ENCODE results near the gene NOL7. TPM values are rescaled to one million over a fixed set of nuclear protein-coding genes. Genes with fewer than 3 reads are reported as not detected.

NOL7 gene
- total and polyA plus RNA-seq, 2 of the 13 experiments (the other 11 are each of a cell fraction or from before 2014, with no cell fraction given): 37.8 to 186 TPM

DNA sequence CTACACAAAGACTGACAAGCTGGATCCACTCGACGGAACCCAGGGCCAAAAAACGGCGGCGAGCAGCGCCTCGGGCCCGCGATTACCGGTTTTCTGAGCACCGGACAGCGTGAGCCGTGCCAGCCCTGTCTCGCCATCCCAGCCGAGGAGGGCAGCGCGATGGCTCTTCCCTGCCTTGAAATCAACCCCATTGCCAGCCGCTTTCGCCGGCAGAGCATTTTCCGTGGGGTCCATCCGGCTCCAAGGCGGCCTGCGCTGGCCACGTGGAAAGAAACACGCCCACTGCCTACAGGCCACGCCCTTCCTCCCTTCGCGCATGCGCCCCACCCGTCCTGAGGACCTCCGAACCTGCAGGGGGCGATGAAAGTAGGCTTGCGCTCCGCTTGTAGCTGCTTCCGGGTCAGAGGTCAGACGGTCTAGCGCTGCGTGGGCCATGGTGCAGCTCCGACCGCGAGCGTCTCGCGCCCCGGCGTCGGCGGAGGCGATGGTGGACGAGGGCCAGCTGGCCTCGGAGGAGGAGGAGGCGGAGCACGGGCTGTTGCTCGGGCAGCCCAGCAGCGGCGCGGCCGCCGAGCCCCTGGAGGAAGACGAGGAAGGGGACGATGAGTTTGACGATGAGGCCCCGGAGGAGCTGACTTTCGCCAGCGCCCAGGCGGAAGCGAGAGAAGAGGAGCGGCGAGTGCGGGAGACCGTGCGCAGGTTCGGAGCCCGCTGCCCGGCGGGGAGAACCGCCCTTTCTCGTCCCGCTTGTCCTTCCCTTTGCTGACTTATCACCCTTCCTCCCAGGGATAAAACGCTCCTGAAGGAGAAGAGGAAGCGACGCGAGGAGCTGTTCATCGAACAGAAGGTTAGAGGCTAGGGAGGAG, at the start of gene NOL7 (continued):
- TF ChIP-seq, protein P1, sequence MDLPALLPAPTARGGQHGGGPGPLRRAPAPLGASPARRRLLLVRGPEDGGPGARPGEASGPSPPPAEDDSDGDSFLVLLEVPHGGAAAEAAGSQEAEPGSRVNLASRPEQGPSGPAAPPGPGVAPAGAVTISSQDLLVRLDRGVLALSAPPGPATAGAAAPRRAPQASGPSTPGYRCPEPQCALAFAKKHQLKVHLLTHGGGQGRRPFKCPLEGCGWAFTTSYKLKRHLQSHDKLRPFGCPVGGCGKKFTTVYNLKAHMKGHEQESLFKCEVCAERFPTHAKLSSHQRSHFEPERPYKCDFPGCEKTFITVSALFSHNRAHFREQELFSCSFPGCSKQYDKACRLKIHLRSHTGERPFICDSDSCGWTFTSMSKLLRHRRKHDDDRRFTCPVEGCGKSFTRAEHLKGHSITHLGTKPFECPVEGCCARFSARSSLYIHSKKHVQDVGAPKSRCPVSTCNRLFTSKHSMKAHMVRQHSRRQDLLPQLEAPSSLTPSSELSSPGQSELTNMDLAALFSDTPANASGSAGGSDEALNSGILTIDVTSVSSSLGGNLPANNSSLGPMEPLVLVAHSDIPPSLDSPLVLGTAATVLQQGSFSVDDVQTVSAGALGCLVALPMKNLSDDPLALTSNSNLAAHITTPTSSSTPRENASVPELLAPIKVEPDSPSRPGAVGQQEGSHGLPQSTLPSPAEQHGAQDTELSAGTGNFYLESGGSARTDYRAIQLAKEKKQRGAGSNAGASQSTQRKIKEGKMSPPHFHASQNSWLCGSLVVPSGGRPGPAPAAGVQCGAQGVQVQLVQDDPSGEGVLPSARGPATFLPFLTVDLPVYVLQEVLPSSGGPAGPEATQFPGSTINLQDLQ (CRISPR knock-in tag; IDR thresholded peaks at IDR 0.05): peak; percentile 23
- TF ChIP-seq ZFP90 (CRISPR knock-in tag; IDR thresholded peaks at IDR 0.05; ENCODE audit: borderline replicate concordance) (peak; percentile 93), PRMT3 (CRISPR knock-in tag; IDR thresholded peaks at IDR 0.05; ENCODE audit: borderline replicate concordance, low read depth) (peak; percentile 89; the same call in 1 of the 2 replicates), DMAP1 (CRISPR knock-in tag; IDR thresholded peaks at IDR 0.05) (peak; percentile 100), ZNF546 (CRISPR knock-in tag; conservative IDR thresholded peaks at IDR 0.05) (peak; percentile 95), CBX2 (IDR thresholded peaks at IDR 0.05; ENCODE audit: low read depth, low read length) (no peak), CBX2 (CRISPR knock-in tag; IDR thresholded peaks at IDR 0.05; ENCODE audit: low read depth) (peak; percentile 86; the same call in 1 of the 2 replicates), ZNF713 (CRISPR knock-in tag; IDR thresholded peaks at IDR 0.05) (peak; percentile 95), NKX3-1 (CRISPR knock-in tag; IDR thresholded peaks at IDR 0.05) (peak; percentile 78), ZNF781 (CRISPR knock-in tag; IDR thresholded peaks at IDR 0.05; ENCODE audit: borderline replicate concordance, not compliant biosample characterization) (peak; percentile 94), HNF4A (CRISPR knock-in tag; IDR thresholded peaks at IDR 0.05) (peak; percentile 86), EEA1 (CRISPR knock-in tag; IDR thresholded peaks at IDR 0.05; ENCODE audit: borderline replicate concordance) (peak; percentile 99), ZNF3 (CRISPR knock-in tag; IDR thresholded peaks at IDR 0.05) (0 out of 2 replicates have a peak, but pooled peaks have one; percentile 58), CEBPG (CRISPR knock-in tag; IDR thresholded peaks at IDR 0.05) (peak; percentile 68), FOXK2 (IDR thresholded peaks at IDR 0.05) (peak; percentile 90), PAF1 (CRISPR knock-in tag; IDR thresholded peaks at IDR 0.05) (0 out of 2 replicates have a peak, but pooled peaks have one; percentile 52), ZBTB20 (CRISPR knock-in tag; IDR thresholded peaks at IDR 0.05; ENCODE audit: borderline replicate concordance, low read depth) (no peak; the same call in none of the 2 replicates)
- TF ChIP-seq, protein P2, sequence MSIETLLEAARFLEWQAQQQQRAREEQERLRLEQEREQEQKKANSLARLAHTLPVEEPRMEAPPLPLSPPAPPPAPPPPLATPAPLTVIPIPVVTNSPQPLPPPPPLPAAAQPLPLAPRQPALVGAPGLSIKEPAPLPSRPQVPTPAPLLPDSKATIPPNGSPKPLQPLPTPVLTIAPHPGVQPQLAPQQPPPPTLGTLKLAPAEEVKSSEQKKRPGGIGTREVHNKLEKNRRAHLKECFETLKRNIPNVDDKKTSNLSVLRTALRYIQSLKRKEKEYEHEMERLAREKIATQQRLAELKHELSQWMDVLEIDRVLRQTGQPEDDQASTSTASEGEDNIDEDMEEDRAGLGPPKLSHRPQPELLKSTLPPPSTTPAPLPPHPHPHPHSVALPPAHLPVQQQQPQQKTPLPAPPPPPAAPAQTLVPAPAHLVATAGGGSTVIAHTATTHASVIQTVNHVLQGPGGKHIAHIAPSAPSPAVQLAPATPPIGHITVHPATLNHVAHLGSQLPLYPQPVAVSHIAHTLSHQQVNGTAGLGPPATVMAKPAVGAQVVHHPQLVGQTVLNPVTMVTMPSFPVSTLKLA (IDR thresholded peaks at IDR 0.05): peak; percentile 97
- TF ChIP-seq, protein P3, sequence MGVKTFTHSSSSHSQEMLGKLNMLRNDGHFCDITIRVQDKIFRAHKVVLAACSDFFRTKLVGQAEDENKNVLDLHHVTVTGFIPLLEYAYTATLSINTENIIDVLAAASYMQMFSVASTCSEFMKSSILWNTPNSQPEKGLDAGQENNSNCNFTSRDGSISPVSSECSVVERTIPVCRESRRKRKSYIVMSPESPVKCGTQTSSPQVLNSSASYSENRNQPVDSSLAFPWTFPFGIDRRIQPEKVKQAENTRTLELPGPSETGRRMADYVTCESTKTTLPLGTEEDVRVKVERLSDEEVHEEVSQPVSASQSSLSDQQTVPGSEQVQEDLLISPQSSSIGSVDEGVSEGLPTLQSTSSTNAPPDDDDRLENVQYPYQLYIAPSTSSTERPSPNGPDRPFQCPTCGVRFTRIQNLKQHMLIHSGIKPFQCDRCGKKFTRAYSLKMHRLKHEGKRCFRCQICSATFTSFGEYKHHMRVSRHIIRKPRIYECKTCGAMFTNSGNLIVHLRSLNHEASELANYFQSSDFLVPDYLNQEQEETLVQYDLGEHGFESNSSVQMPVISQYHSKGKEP (CRISPR knock-in tag; IDR thresholded peaks at IDR 0.05): peak; percentile 20; the same call in 1 of the 2 replicates
- TF ChIP-seq, protein P4, sequence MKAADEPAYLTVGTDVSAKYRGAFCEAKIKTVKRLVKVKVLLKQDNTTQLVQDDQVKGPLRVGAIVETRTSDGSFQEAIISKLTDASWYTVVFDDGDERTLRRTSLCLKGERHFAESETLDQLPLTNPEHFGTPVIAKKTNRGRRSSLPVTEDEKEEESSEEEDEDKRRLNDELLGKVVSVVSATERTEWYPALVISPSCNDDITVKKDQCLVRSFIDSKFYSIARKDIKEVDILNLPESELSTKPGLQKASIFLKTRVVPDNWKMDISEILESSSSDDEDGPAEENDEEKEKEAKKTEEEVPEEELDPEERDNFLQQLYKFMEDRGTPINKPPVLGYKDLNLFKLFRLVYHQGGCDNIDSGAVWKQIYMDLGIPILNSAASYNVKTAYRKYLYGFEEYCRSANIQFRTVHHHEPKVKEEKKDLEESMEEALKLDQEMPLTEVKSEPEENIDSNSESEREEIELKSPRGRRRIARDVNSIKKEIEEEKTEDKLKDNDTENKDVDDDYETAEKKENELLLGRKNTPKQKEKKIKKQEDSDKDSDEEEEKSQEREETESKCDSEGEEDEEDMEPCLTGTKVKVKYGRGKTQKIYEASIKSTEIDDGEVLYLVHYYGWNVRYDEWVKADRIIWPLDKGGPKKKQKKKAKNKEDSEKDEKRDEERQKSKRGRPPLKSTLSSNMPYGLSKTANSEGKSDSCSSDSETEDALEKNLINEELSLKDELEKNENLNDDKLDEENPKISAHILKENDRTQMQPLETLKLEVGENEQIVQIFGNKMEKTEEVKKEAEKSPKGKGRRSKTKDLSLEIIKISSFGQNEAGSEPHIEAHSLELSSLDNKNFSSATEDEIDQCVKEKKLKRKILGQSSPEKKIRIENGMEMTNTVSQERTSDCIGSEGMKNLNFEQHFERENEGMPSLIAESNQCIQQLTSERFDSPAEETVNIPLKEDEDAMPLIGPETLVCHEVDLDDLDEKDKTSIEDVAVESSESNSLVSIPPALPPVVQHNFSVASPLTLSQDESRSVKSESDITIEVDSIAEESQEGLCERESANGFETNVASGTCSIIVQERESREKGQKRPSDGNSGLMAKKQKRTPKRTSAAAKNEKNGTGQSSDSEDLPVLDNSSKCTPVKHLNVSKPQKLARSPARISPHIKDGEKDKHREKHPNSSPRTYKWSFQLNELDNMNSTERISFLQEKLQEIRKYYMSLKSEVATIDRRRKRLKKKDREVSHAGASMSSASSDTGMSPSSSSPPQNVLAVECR (CRISPR knock-in tag; IDR thresholded peaks at IDR 0.05; ENCODE audit: borderline replicate concordance): peak; percentile 99
